ENCODE measurements around the gene ADARB1.

ADARB1 gene

DNA sequence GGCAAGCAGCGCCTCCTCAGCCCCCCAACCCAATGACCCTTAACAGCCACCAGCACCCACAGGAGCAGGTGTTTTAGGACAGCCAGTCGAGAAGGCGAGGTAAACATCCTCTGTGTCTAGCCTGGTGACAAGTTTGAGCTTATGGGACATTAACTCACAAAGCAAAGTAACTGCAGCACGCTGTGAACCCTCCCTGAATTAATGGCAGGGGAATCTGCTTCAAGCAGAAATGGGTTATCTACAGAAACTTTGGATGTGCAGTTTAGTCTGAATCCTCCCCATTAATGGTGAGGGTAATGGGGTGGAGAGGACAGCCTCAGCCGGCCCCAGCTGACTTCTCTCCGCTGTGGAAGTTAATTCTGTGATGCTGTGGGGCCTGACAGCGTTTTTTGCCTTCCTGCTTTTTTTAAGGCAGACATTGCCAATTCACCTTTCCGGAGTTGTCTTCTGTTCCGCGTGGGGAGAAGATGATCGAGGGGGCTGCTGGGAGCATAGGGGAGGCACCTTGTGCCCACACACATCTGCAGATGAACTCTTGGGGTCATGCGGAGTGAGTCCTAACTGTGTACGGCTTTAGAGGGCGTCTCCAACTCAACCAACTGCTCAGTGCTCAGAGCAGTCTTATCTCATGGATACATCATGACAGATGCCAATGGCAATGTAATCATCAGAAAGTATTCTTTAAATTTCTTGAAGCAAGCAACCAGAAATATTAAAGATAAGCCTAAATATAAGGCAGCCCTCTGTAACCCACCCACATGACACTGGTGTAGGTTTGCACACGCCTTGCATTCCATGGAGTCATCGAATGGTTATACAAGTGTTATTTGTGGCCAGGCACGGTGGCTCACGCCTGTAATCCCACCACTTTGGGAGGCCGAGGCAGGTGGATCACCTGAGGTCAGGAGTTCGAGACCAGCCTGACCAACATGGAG lies 172.3 kb downstream of the ADARB1 start:
- Histone ChIP-seq H3K27ac (ENCODE audit: low read depth, low read length) (no peak overlapping the region), H3K4me3 (ENCODE audit: low read length) (no peak overlapping the region), H3K4me1 (ENCODE audit: control insufficient read depth, insufficient read depth, low read length) (peaks cover 10% of the 10 kb centered on the region), H3K27me3 (ENCODE audit: control insufficient read depth, insufficient read depth, low read length) (no peaks in the 10 kb centered on the region), H3K9ac (ENCODE audit: low read length) (no peak overlapping the region), H3K36me3 (ENCODE audit: control insufficient read depth, insufficient read depth, low read length) (no peaks in the 10 kb centered on the region)

DNA sequence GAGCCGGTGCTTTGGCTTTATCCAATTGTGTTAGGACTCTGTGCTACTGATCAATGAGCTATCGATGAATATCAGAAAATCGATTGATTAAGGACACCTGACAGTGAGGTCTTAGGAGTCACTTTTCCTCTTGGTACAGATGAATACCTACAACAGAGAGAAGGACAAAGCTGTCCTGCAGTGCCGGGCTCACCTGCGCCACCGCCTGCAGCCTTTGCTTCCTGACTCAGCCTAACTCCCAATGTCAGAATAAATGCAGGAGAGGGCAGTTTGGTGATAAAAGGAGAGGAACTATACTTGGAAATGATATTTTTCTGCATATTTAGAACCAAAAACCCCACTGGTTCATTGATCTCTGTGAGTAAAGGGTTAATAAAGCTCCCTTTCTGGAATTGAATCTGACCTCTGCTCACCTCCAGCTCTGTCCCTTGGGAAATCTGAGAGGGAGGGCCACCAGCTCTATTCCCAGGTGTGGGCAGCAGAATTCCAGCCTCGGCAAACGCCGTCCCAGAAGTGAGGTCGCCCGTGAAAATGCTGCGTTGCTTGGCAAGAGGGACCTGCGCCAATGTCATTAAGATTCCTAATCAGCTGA lies 174.0 kb downstream of the ADARB1 start:
- Histone ChIP-seq H3K27ac (ENCODE audit: low read depth, low read length) (no peak overlapping the region), H3K4me1 (ENCODE audit: control insufficient read depth, insufficient read depth, low read length) (peaks cover 10% of the 10 kb centered on the region), H3K4me3 (ENCODE audit: low read length) (peak overlapping the region; percentile 10), H3K9ac (ENCODE audit: low read length) (no peak overlapping the region), H3K27me3 (ENCODE audit: control insufficient read depth, insufficient read depth, low read length) (no peaks in the 10 kb centered on the region), H3K36me3 (ENCODE audit: control insufficient read depth, insufficient read depth, low read length) (no peaks in the 10 kb centered on the region)

GRCh38 chr21:45248893-45249381 lies 174.6 kb downstream of the ADARB1 start:
- Histone ChIP-seq H3K9ac (ENCODE audit: low read length) (no peak overlapping the region), H3K27me3 (ENCODE audit: control insufficient read depth, insufficient read depth, low read length) (no peaks in the 10 kb centered on the region), H3K27ac (ENCODE audit: low read depth, low read length) (peak overlapping the region; percentile 79), H3K4me1 (ENCODE audit: control insufficient read depth, insufficient read depth, low read length) (peaks cover 10% of the 10 kb centered on the region), H3K36me3 (ENCODE audit: control insufficient read depth, insufficient read depth, low read length) (no peaks in the 10 kb centered on the region), H3K4me3 (ENCODE audit: low read length) (peak overlapping the region; percentile 10)

DNA sequence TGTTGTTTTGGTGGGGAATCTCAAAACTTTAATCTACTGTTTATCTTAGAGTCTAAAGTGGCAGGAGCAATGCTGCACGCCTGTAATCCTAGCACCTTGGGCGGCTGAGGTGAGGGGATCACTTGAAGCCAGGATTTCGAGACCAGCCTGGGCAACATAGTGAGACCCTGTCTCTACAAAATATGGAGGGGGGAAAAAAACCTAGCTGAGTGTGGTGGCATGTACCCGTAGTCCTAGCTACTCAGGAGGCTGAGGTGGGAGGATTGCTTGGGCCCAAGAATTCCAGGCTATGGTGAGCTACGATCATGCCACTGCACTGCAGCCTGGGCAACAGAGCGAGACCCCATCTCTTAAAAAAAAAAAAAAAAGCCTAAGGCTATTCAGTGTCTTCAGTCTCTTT lies 175.2 kb downstream of the ADARB1 start:
- peaks cover 10% of the 10 kb centered on the region for H3K4me1 ChIP-seq (ENCODE audit: control insufficient read depth, insufficient read depth, low read length)
- no peak overlapping the region for H3K9ac ChIP-seq (ENCODE audit: low read length)
- H3K27me3 ChIP-seq (ENCODE audit: control insufficient read depth, insufficient read depth, low read length), result no peaks in the 10 kb centered on the region
- no peak overlapping the region for H3K4me3 ChIP-seq (ENCODE audit: low read length)
- peak overlapping the region; percentile 79 for H3K27ac ChIP-seq (ENCODE audit: low read depth, low read length)
- no peaks in the 10 kb centered on the region for H3K36me3 ChIP-seq (ENCODE audit: control insufficient read depth, insufficient read depth, low read length)

- peaks cover 10% of the 10 kb centered on the region for H3K4me1 ChIP-seq (ENCODE audit: control insufficient read depth, insufficient read depth, low read length)
- no peaks in the 10 kb centered on the region for H3K36me3 ChIP-seq (ENCODE audit: control insufficient read depth, insufficient read depth, low read length)
Observed at GRCh38 chr21:45250272-45250671, 175.9 kb downstream of the ADARB1 start.

GRCh38 chr21:45250914-45251634 lies 176.7 kb downstream of the ADARB1 start:
- H3K4me1 ChIP-seq (ENCODE audit: control insufficient read depth, insufficient read depth, low read length), result peaks cover 10% of the 10 kb centered on the region
- H3K27me3 ChIP-seq (ENCODE audit: control insufficient read depth, insufficient read depth, low read length), result no peaks in the 10 kb centered on the region
- no peak overlapping the region for H3K9ac ChIP-seq (ENCODE audit: low read length)
- no peak overlapping the region for H3K4me3 ChIP-seq (ENCODE audit: low read length)
- no peak overlapping the region for H3K27ac ChIP-seq (ENCODE audit: low read depth, low read length)
- no peaks in the 10 kb centered on the region for H3K36me3 ChIP-seq (ENCODE audit: control insufficient read depth, insufficient read depth, low read length)

More at GRCh38 chr21:45250272-45250671, 175.9 kb downstream of the ADARB1 start:
- Histone ChIP-seq H3K27ac (ENCODE audit: low read depth, low read length) (peak overlapping the region; percentile 79), H3K27me3 (ENCODE audit: control insufficient read depth, insufficient read depth, low read length) (no peaks in the 10 kb centered on the region), H3K9ac (ENCODE audit: low read length) (no peak overlapping the region), H3K4me3 (ENCODE audit: low read length) (no peak overlapping the region)

GRCh38 chr21:45251635-45252447 lies 177.5 kb downstream of the ADARB1 start:
- no peak overlapping the region for H3K9ac ChIP-seq (ENCODE audit: low read length)
- peaks cover 7% of the 10 kb centered on the region for H3K27me3 ChIP-seq (ENCODE audit: control insufficient read depth, insufficient read depth, low read length)
- no peak overlapping the region for H3K27ac ChIP-seq (ENCODE audit: low read depth, low read length)
- H3K4me3 ChIP-seq (ENCODE audit: low read length), result no peak overlapping the region
- no peaks in the 10 kb centered on the region for H3K36me3 ChIP-seq (ENCODE audit: control insufficient read depth, insufficient read depth, low read length)
- peaks cover 10% of the 10 kb centered on the region for H3K4me1 ChIP-seq (ENCODE audit: control insufficient read depth, insufficient read depth, low read length)

DNA sequence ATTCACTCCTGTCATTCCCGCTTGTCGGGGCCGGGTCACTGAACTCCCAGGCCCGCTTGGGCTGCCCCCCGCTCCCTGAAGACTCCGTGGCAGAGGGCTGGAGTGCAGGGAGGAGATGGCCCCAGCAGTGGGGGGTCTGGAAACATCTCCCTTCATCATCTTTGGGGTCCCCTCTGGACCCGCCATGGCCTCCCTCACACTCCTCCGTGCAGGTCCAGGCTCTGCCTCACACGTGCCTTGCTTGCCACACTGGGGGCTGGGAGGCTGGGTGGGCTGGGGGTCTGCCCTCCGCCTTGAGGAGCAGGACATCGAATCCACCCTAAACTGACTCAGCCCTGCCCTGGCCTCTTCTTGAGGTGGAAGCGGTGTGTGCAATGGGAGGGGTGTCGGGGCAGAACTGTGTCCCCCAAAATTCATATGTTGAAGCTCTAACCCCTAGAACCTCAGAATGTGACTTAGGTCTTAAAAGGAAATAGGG lies 178.1 kb downstream of the ADARB1 start:
- peaks cover 9% of the 10 kb centered on the region for H3K27me3 ChIP-seq (ENCODE audit: control insufficient read depth, insufficient read depth, low read length)
- no peak overlapping the region for H3K4me3 ChIP-seq (ENCODE audit: low read length)
- no peak overlapping the region for H3K9ac ChIP-seq (ENCODE audit: low read length)
- no peaks in the 10 kb centered on the region for H3K36me3 ChIP-seq (ENCODE audit: control insufficient read depth, insufficient read depth, low read length)
- H3K27ac ChIP-seq (ENCODE audit: low read depth, low read length), result no peak overlapping the region
- peaks cover 10% of the 10 kb centered on the region for H3K4me1 ChIP-seq (ENCODE audit: control insufficient read depth, insufficient read depth, low read length)

GRCh38 chr21:45253180-45253579 lies 178.8 kb downstream of the ADARB1 start:
- H3K27me3 ChIP-seq (ENCODE audit: control insufficient read depth, insufficient read depth, low read length), result peaks cover 12% of the 10 kb centered on the region
- peaks cover 10% of the 10 kb centered on the region for H3K4me1 ChIP-seq (ENCODE audit: control insufficient read depth, insufficient read depth, low read length)
- no peak overlapping the region for H3K27ac ChIP-seq (ENCODE audit: low read depth, low read length)
- H3K36me3 ChIP-seq (ENCODE audit: control insufficient read depth, insufficient read depth, low read length), result no peaks in the 10 kb centered on the region
- no peak overlapping the region for H3K9ac ChIP-seq (ENCODE audit: low read length)
- no peak overlapping the region for H3K4me3 ChIP-seq (ENCODE audit: low read length)

- Histone ChIP-seq H3K4me1 (ENCODE audit: control insufficient read depth, insufficient read depth, low read length) (peaks cover 5% of the 10 kb centered on the region), H3K27me3 (ENCODE audit: control insufficient read depth, insufficient read depth, low read length) (peaks cover 12% of the 10 kb centered on the region), H3K4me3 (ENCODE audit: low read length) (no peak overlapping the region), H3K27ac (ENCODE audit: low read depth, low read length) (no peak overlapping the region), H3K9ac (ENCODE audit: low read length) (no peak overlapping the region), H3K36me3 (ENCODE audit: control insufficient read depth, insufficient read depth, low read length) (no peaks in the 10 kb centered on the region)
Observed at GRCh38 chr21:45253633-45254459, 179.5 kb downstream of the ADARB1 start.

GRCh38 chr21:45254460-45254930 lies 180.1 kb downstream of the ADARB1 start:
- Histone ChIP-seq H3K36me3 (ENCODE audit: control insufficient read depth, insufficient read depth, low read length) (no peaks in the 10 kb centered on the region), H3K4me3 (ENCODE audit: low read length) (no peak overlapping the region), H3K4me1 (ENCODE audit: control insufficient read depth, insufficient read depth, low read length) (no peaks in the 10 kb centered on the region), H3K27ac (ENCODE audit: low read depth, low read length) (no peak overlapping the region), H3K9ac (ENCODE audit: low read length) (no peak overlapping the region), H3K27me3 (ENCODE audit: control insufficient read depth, insufficient read depth, low read length) (peaks cover 12% of the 10 kb centered on the region)
